ENCODE results near the gene NFE2L2.
A peak's percentile ranks its signal among the peaks of the same experiment; 100 is the strongest.
"Not testable (repeated sequence)": the region's sequence is repeated elsewhere in the genome, so short reads cannot be mapped to it uniquely, and the experiment has no call there.

NFE2L2 gene

GRCh38 chr2:177258059-177258458 lies 6.5 kb downstream of the NFE2L2 start:
- H3K9me3 ChIP-seq = peaks cover 4% of the 10 kb centered on the region; the same call in 1 of the 2 replicates
- peaks cover 37% of the 10 kb centered on the region for H3K4me1 ChIP-seq
- no peaks in the 10 kb centered on the region for H3K27me3 ChIP-seq (ENCODE audit: low read depth)
- H3K4me3 ChIP-seq = no peak overlapping the region
- H3K36me3 ChIP-seq (replicated peaks) = peaks cover 7% of the 10 kb centered on the region; the same call in 1 of the 2 replicates
- no peak for DNase-seq (ENCODE audit: low spot score in 2 of 2)
- in situ Hi-C loops (cut with MboI; ENCODE audit: low sequenced_read_pairs) = no loop called here

GRCh38 chr2:177257471-177257870 lies 7.1 kb downstream of the NFE2L2 start:
- in situ Hi-C loops (cut with MboI; ENCODE audit: low sequenced_read_pairs) = no loop called here
- peaks cover 4% of the 10 kb centered on the region; the same call in 1 of the 2 replicates for H3K9me3 ChIP-seq
- H3K36me3 ChIP-seq (replicated peaks) = peaks cover 7% of the 10 kb centered on the region; the same call in 1 of the 2 replicates
- peaks cover 37% of the 10 kb centered on the region for H3K4me1 ChIP-seq
- no peak overlapping the region for H3K4me3 ChIP-seq
- no peak for DNase-seq (ENCODE audit: low spot score in 2 of 2)
- H3K27me3 ChIP-seq (ENCODE audit: low read depth) = no peaks in the 10 kb centered on the region

GRCh38 chr2:177256695-177257094 lies 7.8 kb downstream of the NFE2L2 start:
- in situ Hi-C loops (cut with MboI; ENCODE audit: low sequenced_read_pairs) = no loop called here
- Histone ChIP-seq H3K27me3 (ENCODE audit: low read depth) (no peaks in the 10 kb centered on the region), H3K4me1 (peaks cover 31% of the 10 kb centered on the region), H3K36me3 (replicated peaks) (peaks cover 7% of the 10 kb centered on the region; the same call in 1 of the 2 replicates), H3K4me3 (no peak overlapping the region), H3K9me3 (peaks cover 4% of the 10 kb centered on the region; the same call in 1 of the 2 replicates)
- DNase-seq (ENCODE audit: low spot score in 2 of 2) = no peak

- Histone ChIP-seq H3K36me3 (replicated peaks) (peaks cover 7% of the 10 kb centered on the region; the same call in 1 of the 2 replicates), H3K4me3 (no peak overlapping the region), H3K27me3 (ENCODE audit: low read depth) (no peaks in the 10 kb centered on the region), H3K4me1 (peaks cover 25% of the 10 kb centered on the region), H3K9me3 (peaks cover 4% of the 10 kb centered on the region; the same call in 1 of the 2 replicates)
- no peak for DNase-seq (ENCODE audit: low spot score in 2 of 2)
- in situ Hi-C loops (cut with MboI; ENCODE audit: low sequenced_read_pairs) = no loop called here
Measured at GRCh38 chr2:177256026-177256425, 8.5 kb downstream of the NFE2L2 start.

GRCh38 chr2:177255227-177255601 lies 9.3 kb downstream of the NFE2L2 start:
- Histone ChIP-seq H3K36me3 (replicated peaks) (peaks cover 7% of the 10 kb centered on the region; the same call in 1 of the 2 replicates), H3K9me3 (peaks cover 4% of the 10 kb centered on the region; the same call in 1 of the 2 replicates), H3K4me3 (no peak overlapping the region), H3K27me3 (ENCODE audit: low read depth) (no peaks in the 10 kb centered on the region), H3K4me1 (peaks cover 25% of the 10 kb centered on the region)
- DNase-seq (ENCODE audit: low spot score in 2 of 2) = no peak
- in situ Hi-C loops (cut with MboI; ENCODE audit: low sequenced_read_pairs) = no loop called here

GRCh38 chr2:177254433-177255226 lies 9.9 kb downstream of the NFE2L2 start:
- Histone ChIP-seq H3K4me1 (peaks cover 25% of the 10 kb centered on the region), H3K4me3 (no peak overlapping the region), H3K27me3 (ENCODE audit: low read depth) (no peaks in the 10 kb centered on the region), H3K36me3 (replicated peaks) (peaks cover 7% of the 10 kb centered on the region; the same call in 1 of the 2 replicates), H3K9me3 (peaks cover 4% of the 10 kb centered on the region; the same call in 1 of the 2 replicates)
- in situ Hi-C loops (cut with MboI; ENCODE audit: low sequenced_read_pairs) = no loop called here
- DNase-seq (ENCODE audit: low spot score in 2 of 2) = peak; percentile 65 to 90

- no peak for DNase-seq (ENCODE audit: low spot score in 2 of 2)
- Histone ChIP-seq H3K4me3 (no peak overlapping the region), H3K4me1 (peaks cover 25% of the 10 kb centered on the region), H3K36me3 (replicated peaks) (peaks cover 7% of the 10 kb centered on the region; the same call in 1 of the 2 replicates), H3K27me3 (ENCODE audit: low read depth) (no peaks in the 10 kb centered on the region), H3K9me3 (peaks cover 4% of the 10 kb centered on the region; the same call in 1 of the 2 replicates)
- in situ Hi-C loops (cut with MboI; ENCODE audit: low sequenced_read_pairs) = no loop called here
Measured at GRCh38 chr2:177253704-177254103, 10.8 kb downstream of the NFE2L2 start.

GRCh38 chr2:177252808-177253531 lies 11.6 kb downstream of the NFE2L2 start:
- H3K36me3 ChIP-seq (replicated peaks) = peaks cover 3% of the 10 kb centered on the region; the same call in 1 of the 2 replicates
- H3K4me1 ChIP-seq = peaks cover 25% of the 10 kb centered on the region
- DNase-seq (ENCODE audit: low spot score in 2 of 2) = no peak

GRCh38 chr2:177251165-177251542 lies 13.4 kb downstream of the NFE2L2 start:
- no peak for DNase-seq (ENCODE audit: low spot score in 2 of 2)
- in situ Hi-C loops (cut with MboI; ENCODE audit: low sequenced_read_pairs) = no loop called here
- Histone ChIP-seq H3K4me3 (no peak overlapping the region), H3K9me3 (no peaks in the 10 kb centered on the region), H3K27me3 (ENCODE audit: low read depth) (no peaks in the 10 kb centered on the region), H3K36me3 (replicated peaks) (peaks cover 3% of the 10 kb centered on the region; the same call in 1 of the 2 replicates), H3K4me1 (peaks cover 28% of the 10 kb centered on the region)

More at GRCh38 chr2:177252808-177253531, 11.6 kb downstream of the NFE2L2 start:
- Histone ChIP-seq H3K9me3 (peaks cover under 1% of the 10 kb centered on the region; the same call in 1 of the 2 replicates), H3K4me3 (no peak overlapping the region), H3K27me3 (ENCODE audit: low read depth) (no peaks in the 10 kb centered on the region)
- in situ Hi-C loops (cut with MboI; ENCODE audit: low sequenced_read_pairs) = no loop called here

- H3K27me3 ChIP-seq (ENCODE audit: low read depth) = no peaks in the 10 kb centered on the region
- no peaks in the 10 kb centered on the region for H3K9me3 ChIP-seq
- peaks cover 3% of the 10 kb centered on the region; the same call in 1 of the 2 replicates for H3K36me3 ChIP-seq (replicated peaks)
- no peak overlapping the region for H3K4me3 ChIP-seq
- DNase-seq (ENCODE audit: low spot score in 2 of 2) = no peak
- in situ Hi-C loops (cut with MboI; ENCODE audit: low sequenced_read_pairs) = no loop called here
- H3K4me1 ChIP-seq = peaks cover 28% of the 10 kb centered on the region
Measured at GRCh38 chr2:177250461-177250860, 14.1 kb downstream of the NFE2L2 start.

GRCh38 chr2:177249038-177249437 lies 15.5 kb downstream of the NFE2L2 start:
- Histone ChIP-seq H3K27me3 (ENCODE audit: low read depth) (no peaks in the 10 kb centered on the region), H3K4me1 (peaks cover 25% of the 10 kb centered on the region), H3K4me3 (no peak overlapping the region), H3K36me3 (replicated peaks) (peaks cover under 1% of the 10 kb centered on the region; the same call in 1 of the 2 replicates), H3K9me3 (no peaks in the 10 kb centered on the region)
- in situ Hi-C loops (cut with MboI; ENCODE audit: low sequenced_read_pairs) = no loop called here
- no peak for DNase-seq (ENCODE audit: low spot score in 2 of 2)

GRCh38 chr2:177247693-177248262 lies 16.7 kb downstream of the NFE2L2 start:
- Histone ChIP-seq H3K4me3 (no peak overlapping the region), H3K27me3 (ENCODE audit: low read depth) (no peaks in the 10 kb centered on the region), H3K36me3 (replicated peaks) (no peaks in the 10 kb centered on the region), H3K9me3 (no peaks in the 10 kb centered on the region), H3K4me1 (peaks cover 34% of the 10 kb centered on the region)
- in situ Hi-C loops (cut with MboI; ENCODE audit: low sequenced_read_pairs) = no loop called here
- no peak for DNase-seq (ENCODE audit: low spot score in 2 of 2)

GRCh38 chr2:177246523-177247030 lies 17.9 kb downstream of the NFE2L2 start:
- peaks cover 46% of the 10 kb centered on the region for H3K4me1 ChIP-seq
- H3K9me3 ChIP-seq; H3K36me3 ChIP-seq (replicated peaks); DNase-seq (ENCODE audit: low spot score in 2 of 2); in situ Hi-C loops (cut with MboI; ENCODE audit: low sequenced_read_pairs); H3K4me3 ChIP-seq; H3K27me3 ChIP-seq (ENCODE audit: low read depth): not testable (repeated sequence)

Data from HAP-1 (cell line).